Fibroblast of lung (primary cell): ENCODE data around the gene SRSF11. TPM values are rescaled to one million over a fixed set of nuclear protein-coding genes. Genes with fewer than 3 reads are reported as not detected.

Experiments
- DNase-seq, 2 donors: peaks; one replicate each; pipeline versions ENCODE4 v3.0.0 to v3.0.0-alpha.2; 2010; ENCODE audit warnings: low read depth in 2 of 2
- H2AFZ ChIP-seq: 2 replicates; pipeline ENCODE4 v1.5.1; 2012; ENCODE audit warnings: low read length, control low read depth, inconsistent platforms
- H3K27ac ChIP-seq: 2 replicates; pipeline ENCODE4 v1.5.1; 2011; ENCODE audit warnings: low read length, control low read depth; ENCODE audit not compliant: insufficient read depth
- H3K27me3 ChIP-seq: 2 replicates; pipeline ENCODE4 v1.5.1; 2011; ENCODE audit warnings: mild to moderate bottlenecking, low read length; ENCODE audit not compliant: control insufficient read depth, insufficient read depth
- H3K36me3 ChIP-seq: 2 replicates; pipeline ENCODE4 v1.5.1; 2011; ENCODE audit warnings: low read length; ENCODE audit not compliant: control insufficient read depth, insufficient read depth
- H3K4me1 ChIP-seq: 2 replicates; pipeline ENCODE4 v1.5.1; 2011; ENCODE audit warnings: low read length; ENCODE audit not compliant: control insufficient read depth, insufficient read depth; ENCODE audit errors: extremely low read depth
- H3K4me2 ChIP-seq: 2 replicates; pipeline ENCODE4 v1.5.1; 2011; ENCODE audit warnings: low read length, control low read depth; ENCODE audit not compliant: insufficient read depth; ENCODE audit errors: extremely low read depth
- H3K4me3 ChIP-seq, 4 experiments: fragments of 200-600 bp in 1 of 4; sonication (generic) in 1 of 4; replicated peaks in 1 of 4; 2 replicates each; pipeline ENCODE4 v1.5.1; 2011 to 2016; ENCODE audit warnings: low read length in 4 of 4, low read depth in 3 of 4, mild to moderate bottlenecking in 3 of 4, control low read depth in 2 of 4, inconsistent platforms in 1 of 4, mixed read lengths in 1 of 4; ENCODE audit not compliant: insufficient read depth in 1 of 4; ENCODE audit errors: control extremely low read depth in 1 of 4
- H3K79me2 ChIP-seq: 2 replicates; pipeline ENCODE4 v1.5.1; 2012; ENCODE audit warnings: mild to moderate bottlenecking, low read length, inconsistent platforms; ENCODE audit not compliant: control insufficient read depth, insufficient read depth
- H3K9ac ChIP-seq: 2 replicates; pipeline ENCODE4 v1.5.1; 2011; ENCODE audit warnings: mild to moderate bottlenecking, low read length, control low read depth; ENCODE audit not compliant: insufficient read depth
- H3K9me3 ChIP-seq: 2 replicates; pipeline ENCODE4 v1.5.1; 2012; ENCODE audit warnings: low read depth, low read length; ENCODE audit not compliant: control insufficient read depth, insufficient read depth
- H4K20me1 ChIP-seq: 2 replicates; pipeline ENCODE4 v1.5.1; 2011; ENCODE audit warnings: low read length; ENCODE audit not compliant: control insufficient read depth, insufficient read depth; ENCODE audit errors: extremely low read depth
- CTCF ChIP-seq, 2 donors: IDR thresholded peaks in 1 of 2; conservative IDR thresholded peaks in 1 of 2; 1 replicate in 1 of 2; 2 replicates in 1 of 2; pipeline ENCODE4 v1.5.1; 2011 to 2012; ENCODE audit warnings: low read length in 2 of 2, control low read depth in 1 of 2, inconsistent platforms in 1 of 2, low read depth in 1 of 2, mild to moderate bottlenecking in 1 of 2
- EZH2 ChIP-seq: IDR thresholded peaks from 2 replicates; pipeline ENCODE4 v1.5.1; 2012; ENCODE audit warnings: low read length, control low read depth, mild to moderate bottlenecking; ENCODE audit errors: missing control alignments
- polyA plus RNA-seq, 2 donors: library from polyadenylated mRNA; depleted of rRNA in 1 of 2; stranded (reverse) in 1 of 2; unstranded in 1 of 2; fragments of >200 nt; gene quantifications; 2 replicates each; pipeline ENCODE4 v1.2.1, GENCODE V29; 2011 to 2012; ENCODE audit warnings: missing spikeins in 1 of 2
- total RNA-seq: library from RNA; depleted of rRNA; stranded (reverse); fragments of >200 nt; gene quantifications from 2 replicates; pipeline ENCODE4 v1.2.1, GENCODE V29; 2014

SRSF11 gene
- total and polyA plus RNA-seq, 2 donors (not counting 1 experiment from before 2014, with no cell fraction given): 139 to 163 TPM

- H4K20me1 ChIP-seq: peaks cover 2% of the 10 kb centered on the region
- H3K4me2 ChIP-seq: no peak overlapping the region
- no peak for TF ChIP-seq CTCF (conservative IDR thresholded peaks at IDR 0.05 in 1 of 2, IDR thresholded peaks at IDR 0.05 in 1 of 2; ENCODE audit: low read depth in 1 of 2, low read length in 2 of 2)
- no peak for TF ChIP-seq EZH2
- no peak for DNase-seq
- no peaks in the 10 kb centered on the region for H3K36me3 ChIP-seq
- H3K9ac ChIP-seq: no peak overlapping the region
- H3K27me3 ChIP-seq: no peaks in the 10 kb centered on the region
- H3K4me1 ChIP-seq: no peaks in the 10 kb centered on the region
- no peaks in the 10 kb centered on the region for H3K9me3 ChIP-seq
- no peaks in the 10 kb centered on the region for H3K79me2 ChIP-seq
- H3K27ac ChIP-seq: no peak overlapping the region
- no peak overlapping the region for H2AFZ ChIP-seq
- no peak overlapping the region for H3K4me3 ChIP-seq
Observed at GRCh38 chr1:70265946-70266345, 44.8 kb downstream of the SRSF11 start.

- Histone ChIP-seq H3K4me3 (no peak overlapping the region), H3K4me1 (no peaks in the 10 kb centered on the region), H4K20me1 (no peaks in the 10 kb centered on the region), H3K27me3 (no peaks in the 10 kb centered on the region), H3K27ac (no peak overlapping the region), H3K9ac (no peak overlapping the region), H2AFZ (no peak overlapping the region), H3K9me3 (no peaks in the 10 kb centered on the region), H3K79me2 (no peaks in the 10 kb centered on the region), H3K4me2 (no peak overlapping the region), H3K36me3 (peaks cover 1% of the 10 kb centered on the region)
- DNase-seq: no peak
- TF ChIP-seq CTCF (conservative IDR thresholded peaks at IDR 0.05 in 1 of 2, IDR thresholded peaks at IDR 0.05 in 1 of 2; ENCODE audit: low read depth in 1 of 2, low read length in 2 of 2) (no peak), EZH2 (no peak)
Observed at GRCh38 chr1:70277875-70278274, 56.7 kb downstream of the SRSF11 start.

- Histone ChIP-seq H3K9ac (no peak overlapping the region), H4K20me1 (no peaks in the 10 kb centered on the region), H3K27me3 (no peaks in the 10 kb centered on the region), H2AFZ (no peak overlapping the region), H3K4me2 (no peak overlapping the region), H3K4me1 (no peaks in the 10 kb centered on the region), H3K79me2 (no peaks in the 10 kb centered on the region), H3K36me3 (peaks cover 1% of the 10 kb centered on the region), H3K4me3 (no peak overlapping the region), H3K9me3 (no peaks in the 10 kb centered on the region), H3K27ac (no peak overlapping the region)
- TF ChIP-seq EZH2 (no peak), CTCF (conservative IDR thresholded peaks at IDR 0.05 in 1 of 2, IDR thresholded peaks at IDR 0.05 in 1 of 2; ENCODE audit: low read depth in 1 of 2, low read length in 2 of 2) (no peak)
- no peak for DNase-seq
Observed at GRCh38 chr1:70278710-70279109, 57.5 kb downstream of the SRSF11 start.
